SK-N-SH treated with all-trans-retinoic acid at 6 μM for 48 hours (cell line): ENCODE results near the gene KRTAP10-1.

Experiments used
- ATAC-seq: fragments of 200-7000 bp; cut with Tn5 transposase; 3 replicates; pipeline ENCODE4 v1.9.1; 2020; ENCODE audit warnings: mild to moderate bottlenecking, moderate library complexity
- ARNTL ChIP-seq: fragments of 450-650 bp; formaldehyde crosslinking; IDR thresholded peaks from 2 replicates; pipeline ENCODE4 v1.5.0; 2020; ENCODE audit warnings: low read depth, mild to moderate bottlenecking, moderate library complexity, borderline replicate concordance
- BACH2 ChIP-seq: fragments of 250-450 bp; sonication (Bioruptor Pico); IDR thresholded peaks from 2 replicates; pipeline ENCODE4 v1.9.0; 2021; ENCODE audit warnings: mild to moderate bottlenecking, borderline replicate concordance
- CSDC2 ChIP-seq: fragments of 250-450 bp; sonication (Bioruptor Pico); IDR thresholded peaks from 2 replicates; pipeline ENCODE4 v1.5.0; 2020; ENCODE audit warnings: mild to moderate bottlenecking, moderate library complexity
- CSRNP3 ChIP-seq: fragments of 250-450 bp; sonication (Bioruptor Pico); IDR thresholded peaks from 2 replicates; pipeline ENCODE4 v1.5.1; 2021; ENCODE audit warnings: mild to moderate bottlenecking, moderate library complexity
- ESRRG ChIP-seq: fragments of 250-450 bp; sonication (Bioruptor Pico); IDR thresholded peaks from 2 replicates; pipeline ENCODE4 v1.6.1; 2021; ENCODE audit warnings: mild to moderate bottlenecking
- GLIS3 ChIP-seq: fragments of 250-450 bp; sonication (Bioruptor Pico); IDR thresholded peaks from 2 replicates; pipeline ENCODE4 v1.5.0; 2020; ENCODE audit warnings: mild to moderate bottlenecking, moderate library complexity
- OSR1 ChIP-seq: fragments of 250-450 bp; sonication (Bioruptor Pico); IDR thresholded peaks from 2 replicates; pipeline ENCODE4 v1.8.0; 2022; ENCODE audit warnings: moderate library complexity, mild to moderate bottlenecking, inconsistent platforms
- PATZ1 ChIP-seq: fragments of 250-450 bp; sonication (Bioruptor Pico); IDR thresholded peaks from 2 replicates; pipeline ENCODE4 v1.8.0; 2020; ENCODE audit warnings: mild to moderate bottlenecking, moderate library complexity, borderline replicate concordance
- POU6F1 ChIP-seq: fragments of 250-450 bp; sonication (Bioruptor Pico); IDR thresholded peaks from 2 replicates; pipeline ENCODE4 v1.8.0; 2021; ENCODE audit warnings: low read depth, mild to moderate bottlenecking, moderate library complexity, borderline replicate concordance
- PPARA ChIP-seq: fragments of 250-450 bp; sonication (Bioruptor Pico); IDR thresholded peaks from 2 replicates; pipeline ENCODE4 v1.5.0; 2020; ENCODE audit warnings: mild to moderate bottlenecking, borderline replicate concordance
- SNAI2 ChIP-seq: fragments of 250-450 bp; sonication (Bioruptor Pico); IDR thresholded peaks from 2 replicates; pipeline ENCODE4 v1.5.0; 2020; ENCODE audit warnings: mild to moderate bottlenecking, moderate library complexity
- TCF4 ChIP-seq: fragments of 250-450 bp; sonication (Bioruptor Pico); IDR thresholded peaks from 2 replicates; pipeline ENCODE4 v1.8.0; 2021; ENCODE audit warnings: mild to moderate bottlenecking, moderate library complexity, borderline replicate concordance
- TSHZ2 ChIP-seq: fragments of 250-450 bp; sonication (Bioruptor Pico); IDR thresholded peaks from 2 replicates; pipeline ENCODE4 v1.5.0; 2020; ENCODE audit warnings: mild to moderate bottlenecking, moderate library complexity
- ZC3H10 ChIP-seq: fragments of 250-450 bp; sonication (Bioruptor Pico); IDR thresholded peaks from 2 replicates; pipeline ENCODE4 v1.5.1; 2021; ENCODE audit warnings: mild to moderate bottlenecking, moderate library complexity
- ZFP3 ChIP-seq: fragments of 250-450 bp; sonication (Bioruptor Pico); IDR thresholded peaks from 2 replicates; pipeline ENCODE4 v1.5.0; 2020; ENCODE audit warnings: mild to moderate bottlenecking, moderate library complexity
- ZFP30 ChIP-seq: fragments of 450-650 bp; formaldehyde crosslinking; IDR thresholded peaks from 2 replicates; pipeline ENCODE4 v1.5.0; 2022; ENCODE audit warnings: mild to moderate bottlenecking, moderate library complexity
- ZNF565 ChIP-seq: fragments of 450-650 bp; formaldehyde crosslinking; conservative IDR thresholded peaks from 2 replicates; pipeline ENCODE4 v1.5.0; 2020; ENCODE audit warnings: low read depth, mild to moderate bottlenecking, moderate library complexity
- ZNF8 ChIP-seq: fragments of 450-650 bp; formaldehyde crosslinking; IDR thresholded peaks from 2 replicates; pipeline ENCODE4 v1.5.0; 2020; ENCODE audit warnings: mild to moderate bottlenecking, moderate library complexity

Gene KRTAP10-1

GRCh38 chr21:44547656-44548331 is 7.8 kb upstream of the KRTAP10-1 start:
- no peak for ATAC-seq
- no peak for TF ChIP-seq POU6F1 (CRISPR knock-in tag)
- TF ChIP-seq, all 23 proteins: peak for 0

GRCh38 chr21:44544566-44544965 is 4.6 kb upstream of the KRTAP10-1 start:
- no peak for ATAC-seq
- TF ChIP-seq TCF4 (CRISPR knock-in tag) (no peak), TSHZ2 (CRISPR knock-in tag) (no peak), ZNF8 (CRISPR knock-in tag) (no peak), ESRRG (no peak), SNAI2 (CRISPR knock-in tag) (no peak), CSRNP3 (CRISPR knock-in tag) (no peak), POU6F1 (CRISPR knock-in tag) (no peak), PPARA (CRISPR knock-in tag) (no peak), ZC3H10 (CRISPR knock-in tag) (no peak)

- ATAC-seq, result no peak
- TF ChIP-seq CSRNP3 (CRISPR knock-in tag) (no peak), TSHZ2 (CRISPR knock-in tag) (no peak), ESRRG (no peak), PATZ1 (CRISPR knock-in tag) (no peak), CSDC2 (CRISPR knock-in tag) (no peak), ZFP30 (CRISPR knock-in tag) (no peak), GLIS3 (CRISPR knock-in tag) (no peak), OSR1 (CRISPR knock-in tag) (no peak), ARNTL (no peak), POU6F1 (CRISPR knock-in tag) (no peak), BACH2 (no peak), TCF4 (CRISPR knock-in tag) (no peak), ZNF565 (CRISPR knock-in tag) (no peak), ZNF8 (CRISPR knock-in tag) (no peak), ZFP3 (no peak), ZC3H10 (CRISPR knock-in tag) (no peak)
Observed at GRCh38 chr21:44542716-44543115, 2.7 kb upstream of the KRTAP10-1 start.
